GM18505 (cell line): ENCODE measurements around the gene LYPD6B.

Experiments
- ATAC-seq: cut with Tn5 transposase; IDR thresholded peaks from one replicate; pipeline ENCODE4 v1.9.1; 2021; ENCODE audit not compliant: unreplicated experiment
- POLR2A ChIP-seq: IDR thresholded peaks from 4 replicates; pipeline ENCODE4 v1.6.1; 2011; ENCODE audit warnings: borderline replicate concordance; ENCODE audit not compliant: insufficient read depth, insufficient read length; ENCODE audit errors: extremely low read depth

LYPD6B gene

DNA sequence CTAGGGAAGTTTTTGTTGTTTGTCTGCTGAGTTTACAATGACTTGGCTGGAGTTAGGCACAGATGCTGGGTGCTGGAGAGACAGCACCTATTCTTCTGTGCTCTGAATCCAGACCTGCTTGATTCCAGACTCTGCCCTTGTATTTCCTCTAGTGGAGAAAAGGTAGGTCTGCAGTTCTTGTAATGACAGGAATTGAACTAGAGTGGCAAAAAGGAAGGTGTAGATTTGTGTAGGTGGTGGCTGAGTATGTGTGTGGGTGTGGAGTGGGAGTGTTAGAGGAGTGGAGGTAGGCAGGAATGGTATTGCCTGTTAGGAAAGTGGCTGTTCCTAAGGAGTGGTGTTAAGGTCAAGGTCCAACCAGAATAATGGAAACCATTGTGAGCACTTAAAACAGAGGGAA, 220.0 kb downstream of the LYPD6B start:
- no peak for TF ChIP-seq POLR2A
- ATAC-seq = no peak

DNA sequence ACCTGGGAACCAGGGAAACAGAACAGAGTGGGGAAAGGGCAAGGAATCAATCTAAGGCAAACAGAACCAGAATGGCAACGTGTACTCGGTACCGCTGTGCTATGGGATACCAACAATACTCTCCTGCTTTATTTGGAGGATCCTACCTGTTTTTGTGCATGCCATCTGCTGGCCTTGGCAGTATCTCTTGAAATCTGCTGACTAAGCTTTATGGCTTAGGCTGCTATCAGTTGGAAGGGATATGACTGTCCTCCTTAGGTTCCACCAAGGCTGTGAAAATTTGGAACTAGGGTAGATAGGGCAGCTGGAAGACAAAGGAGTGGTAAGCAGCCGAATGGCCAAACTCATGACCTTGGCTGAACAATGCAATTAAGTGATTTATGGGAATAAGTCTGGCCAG, 220.6 kb downstream of the LYPD6B start:
- no peak for ATAC-seq
- no peak for TF ChIP-seq POLR2A

DNA sequence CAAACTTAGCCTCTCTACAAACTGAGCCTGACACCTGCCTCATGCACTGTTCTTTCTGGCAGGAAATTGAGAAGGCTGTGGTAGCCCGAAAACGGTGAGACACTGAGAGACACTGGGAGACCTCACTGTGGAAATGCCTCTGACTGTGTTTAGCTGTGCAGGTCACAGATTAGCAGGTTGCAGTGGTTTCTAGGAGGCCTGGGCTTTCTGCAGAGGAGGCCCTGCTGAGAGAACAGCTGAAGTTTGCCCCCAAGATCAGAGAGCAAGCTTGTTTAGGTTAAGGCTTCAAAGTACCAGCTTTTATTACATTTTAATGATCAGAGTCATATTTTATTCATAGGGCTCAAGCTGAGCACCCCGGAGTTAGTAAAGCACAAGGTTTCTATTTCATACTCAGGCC, 223.2 kb downstream of the LYPD6B start:
- no peak for TF ChIP-seq POLR2A
- no peak for ATAC-seq
